Mesenchymal stem cell (in vitro differentiated cells and primary cell): ENCODE results near the gene BAD.

Source experiments
- DNase-seq: peaks from one replicate; pipeline ENCODE4 v3.0.0-alpha.2; 2013
- H2AFZ ChIP-seq: one replicate; pipeline ENCODE4 v1.6.1; 2013; ENCODE audit warnings: low read depth, mild to moderate bottlenecking, control low read depth, inconsistent platforms, low read length, moderate library complexity
- H2AK5ac ChIP-seq: 2 replicates; pipeline ENCODE4 v1.6.1; 2013; ENCODE audit warnings: low read length, moderate library complexity, mild to moderate bottlenecking, inconsistent platforms; ENCODE audit not compliant: severe bottlenecking
- H2BK120ac ChIP-seq: one replicate; pipeline ENCODE4 v1.6.1; 2013; ENCODE audit warnings: low read depth, mild to moderate bottlenecking, inconsistent platforms, low read length, moderate library complexity
- H2BK12ac ChIP-seq, 2 experiments: one replicate each; pipeline ENCODE4 v1.6.1; 2013; ENCODE audit warnings: inconsistent platforms in 2 of 2, low read length in 2 of 2, mild to moderate bottlenecking in 2 of 2, moderate library complexity in 2 of 2, control low read depth in 1 of 2
- H2BK15ac ChIP-seq: one replicate; pipeline ENCODE4 v1.6.1; 2013; ENCODE audit warnings: mild to moderate bottlenecking, low read depth, inconsistent platforms; ENCODE audit not compliant: poor library complexity, severe bottlenecking
- H2BK5ac ChIP-seq: 2 replicates; pipeline ENCODE4 v1.6.1; 2013; ENCODE audit warnings: low read depth, mild to moderate bottlenecking, low read length, control low read depth, inconsistent platforms; ENCODE audit not compliant: poor library complexity, severe bottlenecking
- H3K14ac ChIP-seq, 2 experiments: one replicate each; pipeline ENCODE4 v1.6.1; 2013; ENCODE audit warnings: inconsistent platforms in 2 of 2, low read length in 2 of 2, control low read depth in 1 of 2, mild to moderate bottlenecking in 1 of 2, moderate library complexity in 1 of 2
- H3K18ac ChIP-seq, 2 experiments: one replicate each; pipeline ENCODE4 v1.6.1; 2013; ENCODE audit warnings: inconsistent platforms in 2 of 2, low read length in 2 of 2, control low read depth in 1 of 2, low read depth in 1 of 2, mild to moderate bottlenecking in 1 of 2
- H3K23ac ChIP-seq, 2 experiments: one replicate each; pipeline ENCODE4 v1.6.1; 2013; ENCODE audit warnings: inconsistent platforms in 2 of 2, low read length in 2 of 2, mild to moderate bottlenecking in 2 of 2, moderate library complexity in 2 of 2, control low read depth in 1 of 2
- H3K27ac ChIP-seq: 2 replicates; pipeline ENCODE4 v1.5.1; 2013; ENCODE audit warnings: mild to moderate bottlenecking, moderate library complexity, low read length, control low read depth, inconsistent platforms; ENCODE audit not compliant: poor library complexity, severe bottlenecking
- H3K27me3 ChIP-seq, 2 experiments: 2 replicates each; pipeline versions ENCODE4 v1.6.1 to v1.7.0; 2013; ENCODE audit warnings: low read length in 2 of 2, mild to moderate bottlenecking in 2 of 2, moderate library complexity in 2 of 2, control low read depth in 1 of 2, inconsistent platforms in 1 of 2; ENCODE audit not compliant: control insufficient read depth in 1 of 2, insufficient read depth in 1 of 2
- H3K36me3 ChIP-seq, 2 experiments: 2 replicates each; pipeline versions ENCODE4 v1.6.1 to v1.7.0; 2013; ENCODE audit warnings: low read length in 2 of 2, control low read depth in 1 of 2, inconsistent platforms in 1 of 2, low read depth in 1 of 2, mild to moderate bottlenecking in 1 of 2; ENCODE audit not compliant: insufficient read depth in 2 of 2, control insufficient read depth in 1 of 2
- H3K4ac ChIP-seq, 2 experiments: one replicate each; pipeline ENCODE4 v1.6.1; 2013; ENCODE audit warnings: inconsistent platforms in 2 of 2, low read length in 2 of 2, mild to moderate bottlenecking in 2 of 2, moderate library complexity in 2 of 2, control low read depth in 1 of 2, low read depth in 1 of 2
- H3K4me1 ChIP-seq: 2 replicates; pipeline ENCODE4 v1.6.1; 2013; ENCODE audit warnings: low read depth, low read length, control low read depth; ENCODE audit not compliant: control insufficient read depth, insufficient read depth
- H3K4me2 ChIP-seq: 2 replicates; pipeline ENCODE4 v1.6.1; 2013; ENCODE audit warnings: low read length, mild to moderate bottlenecking, inconsistent platforms; ENCODE audit not compliant: poor library complexity, severe bottlenecking
- H3K4me3 ChIP-seq, 2 experiments: 2 replicates each; pipeline versions ENCODE4 v1.5.1 to v1.7.0; 2013; ENCODE audit warnings: low read length in 2 of 2, mild to moderate bottlenecking in 2 of 2, control low read depth in 1 of 2, low read depth in 1 of 2; ENCODE audit not compliant: insufficient read depth in 1 of 2
- H3K79me1 ChIP-seq: replicated peaks from 2 replicates; pipeline ENCODE4 v1.6.1; 2013; ENCODE audit warnings: mild to moderate bottlenecking, control low read depth, low read length, inconsistent platforms; ENCODE audit not compliant: poor library complexity, severe bottlenecking
- H3K9ac ChIP-seq: 2 replicates; pipeline ENCODE4 v1.7.0; 2013; ENCODE audit warnings: mild to moderate bottlenecking, low read length, moderate library complexity
- H3K9me3 ChIP-seq: 2 replicates; pipeline ENCODE4 v1.7.0; 2013; ENCODE audit warnings: mild to moderate bottlenecking, low read length; ENCODE audit not compliant: control insufficient read depth
- H4K8ac ChIP-seq: one replicate; pipeline ENCODE4 v1.6.1; 2013; ENCODE audit warnings: inconsistent platforms, mild to moderate bottlenecking, low read length, moderate library complexity
- H4K91ac ChIP-seq: one replicate; pipeline ENCODE4 v1.6.1; 2013; ENCODE audit warnings: mild to moderate bottlenecking, low read length, inconsistent platforms
- WGBS: methylation state at CpG from one replicate; pipeline ENCODE4 v1.1.7; 2013; ENCODE audit warnings: mixed read lengths; 5-methylcytosine and 5-hydroxymethylcytosine counted together

The BAD gene

GRCh38 chr11:64283092-64283491 lies 1.4 kb downstream of the BAD start:
- WGBS: 93% methylated on average over 3 of the region's 3 CpGs
- no peak overlapping the region for H2BK5ac ChIP-seq
- peaks cover 50% of the 10 kb centered on the region for H3K79me1 ChIP-seq
- H3K27me3 ChIP-seq: no peaks in the 10 kb centered on the region
- no peak overlapping the region for H3K18ac ChIP-seq
- H4K8ac ChIP-seq: peak overlapping the region; percentile 47
- peaks cover 24% of the 10 kb centered on the region for H3K4me1 ChIP-seq
- no peak overlapping the region for H3K4me2 ChIP-seq
- H3K36me3 ChIP-seq: peaks cover 29 to 41% of the 10 kb centered on the region in 2 experiments
- no peak overlapping the region for H3K27ac ChIP-seq
- H3K14ac ChIP-seq: no peak overlapping the region
- H3K23ac ChIP-seq: peak overlapping the region in 1 of 2 experiments; percentile 10
- H2BK15ac ChIP-seq: no peak overlapping the region
- no peak overlapping the region for H4K91ac ChIP-seq
- H3K4me3 ChIP-seq: peak overlapping the region in 1 of 2 experiments; percentile 97
- H2BK12ac ChIP-seq: no peak overlapping the region
- no peak for DNase-seq
- no peaks in the 10 kb centered on the region for H3K9me3 ChIP-seq
- H2AFZ ChIP-seq: no peak overlapping the region
- H3K9ac ChIP-seq: peak overlapping the region; percentile 97
- H2BK120ac ChIP-seq: no peak overlapping the region
- peak overlapping the region; percentile 17 for H2AK5ac ChIP-seq
- peak overlapping the region in 1 of 2 experiments; percentile 5 for H3K4ac ChIP-seq

GRCh38 chr11:64281957-64282770 lies 2.3 kb downstream of the BAD start:
- Histone ChIP-seq H3K79me1 (peaks cover 42% of the 10 kb centered on the region), H3K4me1 (peaks cover 22% of the 10 kb centered on the region), H3K14ac (no peak overlapping the region), H2BK15ac (no peak overlapping the region), H4K91ac (peak overlapping the region; percentile 8), H3K27ac (no peak overlapping the region), H2BK5ac (no peak overlapping the region), H3K4me2 (no peak overlapping the region), H4K8ac (peak overlapping the region; percentile 9), H2AFZ (no peak overlapping the region), H3K36me3 (peaks cover 32 to 37% of the 10 kb centered on the region in 2 experiments), H3K27me3 (no peaks in the 10 kb centered on the region), H3K4me3 (no peak overlapping the region), H3K18ac (no peak overlapping the region), H3K9me3 (no peaks in the 10 kb centered on the region), H3K9ac (no peak overlapping the region), H2AK5ac (no peak overlapping the region), H2BK12ac (no peak overlapping the region), H3K23ac (no peak overlapping the region), H3K4ac (no peak overlapping the region), H2BK120ac (no peak overlapping the region)
- 96% methylated on average over 21 of the region's 22 CpGs for WGBS
- no peak for DNase-seq

- H3K4me2 ChIP-seq: no peak overlapping the region
- no peak overlapping the region for H3K23ac ChIP-seq
Observed at GRCh38 chr11:64278576-64279190, 5.8 kb downstream of the BAD start.

GRCh38 chr11:64276653-64277431 lies 7.6 kb downstream of the BAD start:
- Histone ChIP-seq H3K14ac (no peak overlapping the region), H4K91ac (no peak overlapping the region)
- WGBS: 92% methylated on average over 17 of the region's 17 CpGs

More at GRCh38 chr11:64278576-64279190, 5.8 kb downstream of the BAD start:
- Histone ChIP-seq H3K4me1 (peaks cover 15% of the 10 kb centered on the region), H3K27me3 (no peaks in the 10 kb centered on the region), H3K36me3 (peaks cover 50 to 53% of the 10 kb centered on the region in 2 experiments), H2AK5ac (peak overlapping the region; percentile 17), H2BK12ac (no peak overlapping the region), H3K9me3 (no peaks in the 10 kb centered on the region), H4K8ac (no peak overlapping the region), H3K14ac (no peak overlapping the region), H2BK120ac (no peak overlapping the region), H3K4me3 (no peak overlapping the region), H2AFZ (no peak overlapping the region), H4K91ac (no peak overlapping the region), H3K27ac (no peak overlapping the region), H2BK5ac (no peak overlapping the region), H3K4ac (no peak overlapping the region), H2BK15ac (no peak overlapping the region), H3K9ac (no peak overlapping the region), H3K79me1 (peaks cover 43% of the 10 kb centered on the region), H3K18ac (no peak overlapping the region)
- DNase-seq: no peak
- 94% methylated on average over 8 of the region's 8 CpGs for WGBS

More at GRCh38 chr11:64276653-64277431, 7.6 kb downstream of the BAD start:
- peaks cover 16% of the 10 kb centered on the region for H3K4me1 ChIP-seq
- H3K4me2 ChIP-seq: no peak overlapping the region
- no peaks in the 10 kb centered on the region for H3K27me3 ChIP-seq
- H2AFZ ChIP-seq: no peak overlapping the region
- peaks cover 32% of the 10 kb centered on the region for H3K79me1 ChIP-seq
- H3K18ac ChIP-seq: no peak overlapping the region
- H3K9me3 ChIP-seq: no peaks in the 10 kb centered on the region
- peak overlapping the region; percentile 30 for H4K8ac ChIP-seq
- no peak overlapping the region for H2BK15ac ChIP-seq
- no peak overlapping the region for H3K4me3 ChIP-seq
- no peak overlapping the region for H2BK12ac ChIP-seq
- H2AK5ac ChIP-seq: no peak overlapping the region
- no peak overlapping the region for H2BK120ac ChIP-seq
- H2BK5ac ChIP-seq: peak overlapping the region; percentile 48
- H3K9ac ChIP-seq: peak overlapping the region; percentile 27
- no peak for DNase-seq
- H3K27ac ChIP-seq: peak overlapping the region; percentile 71
- no peak overlapping the region for H3K23ac ChIP-seq
- peaks cover 42 to 43% of the 10 kb centered on the region in 2 experiments for H3K36me3 ChIP-seq
- H3K4ac ChIP-seq: no peak overlapping the region
